Endodermal cell (in vitro differentiated cells): ENCODE data around the gene SLC18B1. TPM values are rescaled to one million over a fixed set of nuclear protein-coding genes. Genes with fewer than 3 reads are reported as not detected.

Experiments used
- DNase-seq: peaks from one replicate; pipeline ENCODE4 v3.0.0-alpha.2; 2017
- H3K27ac ChIP-seq: 2 replicates; pipeline ENCODE4 v1.5.1; 2013; ENCODE audit warnings: mild to moderate bottlenecking, low read depth, low read length, moderate library complexity
- H3K27me3 ChIP-seq: 2 replicates; pipeline ENCODE4 v1.6.1; 2013; ENCODE audit warnings: mild to moderate bottlenecking, low read length, moderate library complexity; ENCODE audit not compliant: insufficient read depth, control insufficient read depth, poor library complexity, severe bottlenecking
- H3K36me3 ChIP-seq: 2 replicates; pipeline ENCODE4 v1.7.0; 2013; ENCODE audit warnings: mild to moderate bottlenecking, low read length, moderate library complexity; ENCODE audit not compliant: control insufficient read depth, insufficient read depth
- H3K4me1 ChIP-seq: one replicate; pipeline ENCODE4 v1.7.0; 2013; ENCODE audit warnings: low read length; ENCODE audit not compliant: control insufficient read depth, insufficient read depth
- H3K4me3 ChIP-seq: 2 replicates; pipeline ENCODE4 v1.5.1; 2013; ENCODE audit warnings: mild to moderate bottlenecking, low read length, moderate library complexity
- H3K9ac ChIP-seq: 2 replicates; pipeline ENCODE4 v1.6.1; 2013; ENCODE audit warnings: mild to moderate bottlenecking, low read length, moderate library complexity; ENCODE audit not compliant: poor library complexity, severe bottlenecking; ENCODE audit errors: extremely low read depth
- H3K9me3 ChIP-seq: 2 replicates; pipeline ENCODE4 v1.6.1; 2013; ENCODE audit warnings: mild to moderate bottlenecking, low read length, moderate library complexity; ENCODE audit not compliant: control insufficient read depth
- H3K27ac Mint-ChIP-seq: 2 replicates; pipeline ENCODE4 v1.8.0; 2020; ENCODE audit warnings: mixed read lengths
- H3K27me3 Mint-ChIP-seq: 2 replicates; pipeline ENCODE4 v1.8.0; 2021; ENCODE audit warnings: mild to moderate bottlenecking, mixed read lengths; ENCODE audit not compliant: insufficient read depth
- H3K36me3 Mint-ChIP-seq: 2 replicates; pipeline ENCODE4 v1.8.0; 2020; ENCODE audit warnings: low read depth, mixed read lengths
- H3K4me1 Mint-ChIP-seq: 2 replicates; pipeline ENCODE4 v1.8.0; 2020; ENCODE audit warnings: mixed read lengths
- H3K4me3 Mint-ChIP-seq: 2 replicates; pipeline ENCODE4 v1.8.0; 2020; ENCODE audit warnings: mild to moderate bottlenecking, moderate library complexity, mixed read lengths
- H3K9me3 Mint-ChIP-seq: 2 replicates; pipeline ENCODE4 v1.8.0; 2020; ENCODE audit warnings: mild to moderate bottlenecking, mixed read lengths
- WGBS, 2 experiments: methylation state at CpG; one replicate each; pipeline versions ENCODE4 v1.1.5 to v1.1.7; 2013; ENCODE audit warnings: missing lambda C conversion rate in 2 of 2, mixed read lengths in 1 of 2; ENCODE audit not compliant: insufficient coverage in 1 of 2, insufficient read length in 1 of 2; 5-methylcytosine and 5-hydroxymethylcytosine counted together
- total RNA-seq, 2 donors: library from RNA; stranded (reverse); fragmentation: NEBNext Ultra II Directional in 1 of 2; extraction: Animal tissue kit (Norgen Biotek cat#: 25700) in 1 of 2; gene quantifications; 2 replicates in 1 of 2; 3 replicates in 1 of 2; pipeline ENCODE4 v1.2.1, GENCODE V29; 2021
- TF ChIP-seq, protein P1 (sequence below): fragments of 200-600 bp; sonication (generic); conservative IDR thresholded peaks from 2 replicates; pipeline ENCODE4 v1.5.0; 2021; ENCODE audit warnings: antibody characterized with exemption, mild to moderate bottlenecking

Gene SLC18B1
- total RNA-seq, 2 donors from 2014 or later, result 10.9 to 15.3 TPM

DNA sequence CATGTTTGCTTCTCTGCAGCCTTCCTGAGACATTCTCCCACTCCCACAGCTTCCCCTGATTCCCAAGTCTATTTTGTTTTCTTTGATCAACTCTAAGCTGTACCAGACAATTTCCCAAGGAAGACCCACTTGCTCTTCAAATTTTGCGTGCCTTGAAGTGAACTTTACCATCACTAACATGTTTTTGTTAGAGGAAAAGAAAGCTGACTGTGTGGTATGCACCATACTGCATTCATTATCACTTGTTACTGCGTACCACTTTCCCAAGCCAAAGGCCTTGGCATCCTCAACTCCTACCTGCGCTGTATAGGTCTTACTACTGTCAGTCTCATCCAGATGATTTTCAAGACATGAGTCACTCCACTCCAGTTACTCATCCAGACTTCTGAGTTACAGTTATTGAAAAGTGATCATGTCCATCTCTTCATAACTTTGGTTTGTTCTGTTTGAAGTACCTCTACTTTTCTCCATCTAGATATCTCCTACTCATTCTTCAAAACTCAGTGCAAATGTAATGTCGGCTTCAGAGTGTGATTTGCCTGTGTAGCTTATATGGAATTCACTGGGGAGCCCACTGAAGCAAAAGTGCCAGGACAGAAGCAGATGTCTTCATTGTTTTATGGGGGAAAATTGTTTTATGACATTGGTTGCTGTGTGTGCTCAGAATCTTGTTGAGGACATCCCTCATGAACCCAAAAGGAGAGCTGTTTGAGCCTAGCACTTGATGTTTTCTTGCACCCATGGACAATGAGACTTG lies 21.1 kb upstream of the SLC18B1 start:
- H3K27me3 ChIP-seq, result no peaks in the 10 kb centered on the region
- 95 to 100% methylated on average over 3 to 4 of the region's 4 CpGs for WGBS, 2 experiments
- peaks cover 51% of the 10 kb centered on the region for H3K36me3 ChIP-seq
- Mint-ChIP-seq H3K36me3 (peaks cover 51% of the 10 kb centered on the region), H3K9me3 (no peaks in the 10 kb centered on the region), H3K4me3 (no peak overlapping the region), H3K27me3 (no peaks in the 10 kb centered on the region), H3K4me1 (peaks cover 27% of the 10 kb centered on the region), H3K27ac (peak overlapping the region; percentile 36)
- no peak overlapping the region for H3K9ac ChIP-seq
- no peak overlapping the region for H3K27ac ChIP-seq
- DNase-seq, result peak; percentile 44
- TF ChIP-seq, protein P1, sequence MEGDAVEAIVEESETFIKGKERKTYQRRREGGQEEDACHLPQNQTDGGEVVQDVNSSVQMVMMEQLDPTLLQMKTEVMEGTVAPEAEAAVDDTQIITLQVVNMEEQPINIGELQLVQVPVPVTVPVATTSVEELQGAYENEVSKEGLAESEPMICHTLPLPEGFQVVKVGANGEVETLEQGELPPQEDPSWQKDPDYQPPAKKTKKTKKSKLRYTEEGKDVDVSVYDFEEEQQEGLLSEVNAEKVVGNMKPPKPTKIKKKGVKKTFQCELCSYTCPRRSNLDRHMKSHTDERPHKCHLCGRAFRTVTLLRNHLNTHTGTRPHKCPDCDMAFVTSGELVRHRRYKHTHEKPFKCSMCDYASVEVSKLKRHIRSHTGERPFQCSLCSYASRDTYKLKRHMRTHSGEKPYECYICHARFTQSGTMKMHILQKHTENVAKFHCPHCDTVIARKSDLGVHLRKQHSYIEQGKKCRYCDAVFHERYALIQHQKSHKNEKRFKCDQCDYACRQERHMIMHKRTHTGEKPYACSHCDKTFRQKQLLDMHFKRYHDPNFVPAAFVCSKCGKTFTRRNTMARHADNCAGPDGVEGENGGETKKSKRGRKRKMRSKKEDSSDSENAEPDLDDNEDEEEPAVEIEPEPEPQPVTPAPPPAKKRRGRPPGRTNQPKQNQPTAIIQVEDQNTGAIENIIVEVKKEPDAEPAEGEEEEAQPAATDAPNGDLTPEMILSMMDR, result no peak
- no peak overlapping the region for H3K4me3 ChIP-seq
- no peaks in the 10 kb centered on the region for H3K4me1 ChIP-seq
- no peaks in the 10 kb centered on the region for H3K9me3 ChIP-seq

DNA sequence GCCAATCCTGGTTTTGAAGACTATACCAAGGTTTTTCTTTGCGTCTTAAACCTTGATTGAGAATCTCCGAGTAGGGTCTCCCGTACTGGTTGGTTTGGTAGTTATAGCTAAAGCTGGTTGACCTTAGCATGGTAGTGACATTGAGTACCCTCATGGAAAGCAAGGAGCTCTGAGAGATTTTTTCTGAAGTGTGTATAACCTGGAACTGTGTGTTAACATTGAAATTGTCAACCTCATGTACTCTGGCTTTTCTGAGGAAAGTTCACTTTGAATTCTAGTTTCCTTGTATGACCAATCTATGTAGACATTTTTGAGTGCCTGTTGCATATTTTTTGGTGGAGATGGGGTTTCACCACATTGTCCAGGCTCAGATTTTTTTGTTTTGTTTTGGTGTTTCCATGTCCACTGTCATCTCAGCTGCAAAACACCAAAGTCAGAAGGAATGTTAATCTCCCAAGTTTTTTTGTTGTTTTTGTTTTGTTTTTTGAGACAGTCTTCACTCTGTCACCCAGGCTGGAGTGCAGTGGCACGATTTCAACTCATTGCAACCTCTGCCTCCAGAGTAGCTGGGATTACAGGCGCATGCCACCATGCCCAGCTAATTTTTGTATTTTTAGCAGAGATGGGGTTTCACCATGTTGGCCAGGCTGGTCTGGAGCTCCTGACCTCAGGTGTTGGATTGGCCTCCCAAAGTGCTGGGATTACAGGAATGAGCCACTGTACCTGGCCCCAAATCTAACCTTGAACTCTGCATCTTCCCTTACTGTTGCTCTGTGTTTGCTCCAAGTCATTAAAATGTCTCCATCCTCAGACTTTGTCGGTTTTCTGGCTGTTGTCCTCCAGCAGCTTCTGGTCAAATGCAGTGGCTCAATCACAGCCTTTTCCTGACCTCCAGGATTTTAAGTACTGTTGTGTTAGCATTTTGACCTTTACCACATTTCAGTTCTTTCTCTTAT lies 20.2 kb upstream of the SLC18B1 start:
- Mint-ChIP-seq H3K9me3 (no peaks in the 10 kb centered on the region), H3K36me3 (peaks cover 54% of the 10 kb centered on the region), H3K4me3 (no peak overlapping the region), H3K4me1 (peaks cover 27% of the 10 kb centered on the region), H3K27ac (peak overlapping the region; percentile 79), H3K27me3 (no peaks in the 10 kb centered on the region)
- Histone ChIP-seq H3K27ac (no peak overlapping the region), H3K4me1 (no peaks in the 10 kb centered on the region), H3K36me3 (peaks cover 51% of the 10 kb centered on the region), H3K27me3 (no peaks in the 10 kb centered on the region), H3K9ac (no peak overlapping the region), H3K9me3 (no peaks in the 10 kb centered on the region), H3K4me3 (no peak overlapping the region)
- DNase-seq, result peak; percentile 45
- 94 to 96% methylated on average over 3 to 6 of the region's 6 CpGs for WGBS, 2 experiments
- TF ChIP-seq, protein P1, result no peak

GRCh38 chr6:132817554-132818403 lies 19.3 kb upstream of the SLC18B1 start:
- H3K27me3 ChIP-seq, result no peaks in the 10 kb centered on the region
- H3K4me1 ChIP-seq, result no peaks in the 10 kb centered on the region
- H3K4me3 Mint-ChIP-seq, result no peak overlapping the region
- WGBS, 2 experiments, result 96 to 100% methylated on average over 9 to 10 of the region's 10 CpGs
- peak overlapping the region; percentile 13 for H3K4me3 ChIP-seq
- no peak overlapping the region for H3K27ac ChIP-seq
- H3K36me3 Mint-ChIP-seq, result peaks cover 54% of the 10 kb centered on the region
- no peak overlapping the region for H3K9ac ChIP-seq
- H3K9me3 Mint-ChIP-seq, result no peaks in the 10 kb centered on the region
- TF ChIP-seq, protein P1, result no peak
- peaks cover 51% of the 10 kb centered on the region for H3K36me3 ChIP-seq
- H3K27me3 Mint-ChIP-seq, result no peaks in the 10 kb centered on the region
- peaks cover 28% of the 10 kb centered on the region for H3K4me1 Mint-ChIP-seq
- no peak for DNase-seq
- peak overlapping the region; percentile 79 for H3K27ac Mint-ChIP-seq
- no peaks in the 10 kb centered on the region for H3K9me3 ChIP-seq
